ENCODE results near the gene MECR. TPM values are rescaled to one million over a fixed set of nuclear protein-coding genes. Genes with fewer than 3 reads are reported as not detected.
A peak's percentile ranks its signal among the peaks of the same experiment; 100 is the strongest.

The MECR gene, protein sequence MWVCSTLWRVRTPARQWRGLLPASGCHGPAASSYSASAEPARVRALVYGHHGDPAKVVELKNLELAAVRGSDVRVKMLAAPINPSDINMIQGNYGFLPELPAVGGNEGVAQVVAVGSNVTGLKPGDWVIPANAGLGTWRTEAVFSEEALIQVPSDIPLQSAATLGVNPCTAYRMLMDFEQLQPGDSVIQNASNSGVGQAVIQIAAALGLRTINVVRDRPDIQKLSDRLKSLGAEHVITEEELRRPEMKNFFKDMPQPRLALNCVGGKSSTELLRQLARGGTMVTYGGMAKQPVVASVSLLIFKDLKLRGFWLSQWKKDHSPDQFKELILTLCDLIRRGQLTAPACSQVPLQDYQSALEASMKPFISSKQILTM
- total RNA-seq (10 to 100 TPM in 4 of 5 donors, 1 to 10 TPM in 1; 9.5 to 17.8 (median 17.3) TPM), total RNA-seq (3.4 to 21.5 (median 8.2) reads per million in 29 experiments)
- 12.7 TPM for total RNA-seq (2013)

GRCh38 chr1:29230553-29231378, at the start of gene MECR:
MECR (minus strand) TSS chr1:29230934; CDS start chr1:29230906, 28 bp downstream.
- Mint-ChIP-seq H3K9me3 (no peaks in the 10 kb centered on the region), H3K27ac (peak within 1 kb of the TSS; percentile 89 to 93), H3K36me3 (no peaks in the 10 kb centered on the region), H3K4me1 (peaks cover 21 to 22% (median 22%) of the 10 kb centered on the region in 3 donors), H3K27me3 (peaks cover 10 to 15% of the 10 kb centered on the region in 2 donors), H3K4me3 (peak within 1 kb of the TSS; percentile 90 to 99 (median 92))
- 2% methylated on average over 34 of the region's 52 CpGs for WGBS (ENCODE audit: insufficient coverage)
- no peaks in the 10 kb centered on the region for H3K9me3 ChIP-seq
- ChIA-PET CTCF (interaction anchor here in 1 of 2 donors (0.7 kb wide), 2 partner anchors 331 to 494 kb away, joined by 3 to 4 read pairs; partner anchors contain the start of gene YTHDF2), POLR2A (no interaction called here)
- peak; percentile 84 to 96 (median 91) for DNase-seq
- peak; percentile 95 to 98 (median 98) for ATAC-seq (replicated peaks in 1 of 4)
- H3K27ac ChIP-seq (ENCODE audit: low read length): peak within 1 kb of the TSS; percentile 32
- H3K27me3 ChIP-seq (replicated peaks in 1 of 2; ENCODE audit: control insufficient read depth in 2 of 2, extremely low read depth in 1 of 2, insufficient read depth in 2 of 2, low read length in 1 of 2): peaks cover 0 to 6% of the 10 kb centered on the region in 2 experiments
- peak within 1 kb of the TSS; percentile 77 to 80 for H3K4me3 ChIP-seq (ENCODE audit: control insufficient read depth in 1 of 2, extremely low read depth in 1 of 2, low read length in 1 of 2)
- no peaks in the 10 kb centered on the region for H3K36me3 ChIP-seq (ENCODE audit: control insufficient read depth in 2 of 2, extremely low read depth in 1 of 2, insufficient read depth in 1 of 2, low read length in 1 of 2)
- H3K4me1 ChIP-seq (ENCODE audit: control insufficient read depth in 1 of 2, extremely low read depth in 1 of 2, insufficient read depth in 2 of 2, low read length in 2 of 2): peaks cover 5 to 8% of the 10 kb centered on the region in 2 experiments

GRCh38 chr1:29279951-29280391, 49.2 kb upstream of the MECR start:
- CTCF ChIA-PET: interaction anchor here in 1 of 2 donors (0.6 kb wide), 1 partner anchor 1277 kb away, joined by 3 read pairs; no protein-coding TSS in a partner anchor
- POLR2A ChIA-PET: no interaction called here

DNA sequence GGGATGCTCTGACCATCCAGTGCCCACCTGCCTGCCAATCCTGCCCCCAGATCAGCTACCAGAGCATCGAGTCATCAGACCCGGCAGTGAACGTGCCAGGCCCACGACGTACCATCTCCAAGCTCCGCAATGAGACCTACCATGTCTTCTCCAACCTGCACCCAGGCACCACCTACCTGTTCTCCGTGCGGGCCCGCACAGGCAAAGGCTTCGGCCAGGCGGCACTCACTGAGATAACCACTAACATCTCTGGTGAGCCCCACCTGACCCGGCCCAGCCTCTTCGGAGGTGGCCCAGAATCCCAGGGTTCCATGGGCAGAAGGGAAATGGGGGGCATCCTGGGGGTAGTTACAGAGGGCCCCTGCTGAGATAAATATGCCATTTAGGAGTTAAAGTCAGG, 48.7 kb upstream of the MECR start:
- Mint-ChIP-seq H3K27me3 (peaks cover 9 to 12% of the 10 kb centered on the region in 2 donors), H3K4me3 (no peak overlapping the region), H3K9me3 (peaks cover 0 to 4% (median 0%) of the 10 kb centered on the region in 3 donors), H3K27ac (no peak overlapping the region), H3K4me1 (peaks cover 4 to 10% (median 4%) of the 10 kb centered on the region in 3 donors), H3K36me3 (no peaks in the 10 kb centered on the region)
- no peak overlapping the region for H3K4me3 ChIP-seq (ENCODE audit: control insufficient read depth in 1 of 2, extremely low read depth in 1 of 2, low read length in 1 of 2)
- H3K9me3 ChIP-seq: no peaks in the 10 kb centered on the region
- CTCF ChIA-PET: no interaction called here
- no peaks in the 10 kb centered on the region for H3K36me3 ChIP-seq (ENCODE audit: control insufficient read depth in 2 of 2, extremely low read depth in 1 of 2, insufficient read depth in 1 of 2, low read length in 1 of 2)
- DNase-seq (peak in 1 of 35 experiments; percentile 17), ATAC-seq (replicated peaks in 1 of 4) (no peak)
- H3K4me1 ChIP-seq (ENCODE audit: control insufficient read depth in 1 of 2, extremely low read depth in 1 of 2, insufficient read depth in 2 of 2, low read length in 2 of 2): peaks cover 0 to 7% of the 10 kb centered on the region in 2 experiments
- WGBS (ENCODE audit: insufficient coverage): 87% methylated on average over 8 of the region's 13 CpGs
- peaks cover 0 to 21% of the 10 kb centered on the region in 2 experiments for H3K27me3 ChIP-seq (replicated peaks in 1 of 2; ENCODE audit: control insufficient read depth in 2 of 2, extremely low read depth in 1 of 2, insufficient read depth in 2 of 2, low read length in 1 of 2)
- no peak overlapping the region for H3K27ac ChIP-seq (ENCODE audit: low read length)
- POLR2A ChIA-PET: no interaction called here

More at GRCh38 chr1:29279951-29280391, 49.2 kb upstream of the MECR start:
- Histone ChIP-seq H3K4me3 (ENCODE audit: control insufficient read depth in 1 of 2, extremely low read depth in 1 of 2, low read length in 1 of 2) (no peak overlapping the region), H3K27ac (ENCODE audit: low read length) (no peak overlapping the region), H3K4me1 (ENCODE audit: control insufficient read depth in 1 of 2, extremely low read depth in 1 of 2, insufficient read depth in 2 of 2, low read length in 2 of 2) (peaks cover 0 to 7% of the 10 kb centered on the region in 2 experiments), H3K36me3 (ENCODE audit: control insufficient read depth in 2 of 2, extremely low read depth in 1 of 2, insufficient read depth in 1 of 2, low read length in 1 of 2) (no peaks in the 10 kb centered on the region), H3K27me3 (replicated peaks in 1 of 2; ENCODE audit: control insufficient read depth in 2 of 2, extremely low read depth in 1 of 2, insufficient read depth in 2 of 2, low read length in 1 of 2) (peaks cover 0 to 21% of the 10 kb centered on the region in 2 experiments), H3K9me3 (no peaks in the 10 kb centered on the region)
- 96% methylated on average over 3 of the region's 11 CpGs for WGBS (ENCODE audit: insufficient coverage)
- peaks cover 9 to 12% of the 10 kb centered on the region in 2 donors for H3K27me3 Mint-ChIP-seq
- no peak for ATAC-seq (replicated peaks in 1 of 4)
- peaks cover 4 to 10% (median 4%) of the 10 kb centered on the region in 3 donors for H3K4me1 Mint-ChIP-seq
- no peak for DNase-seq
- H3K9me3 Mint-ChIP-seq: peaks cover 0 to 4% (median 0%) of the 10 kb centered on the region in 3 donors
- no peaks in the 10 kb centered on the region for H3K36me3 Mint-ChIP-seq
- no peak overlapping the region for H3K27ac Mint-ChIP-seq
- no peak overlapping the region for H3K4me3 Mint-ChIP-seq

- peaks cover 0 to 15% of the 10 kb centered on the region in 2 experiments for H3K27me3 ChIP-seq (replicated peaks in 1 of 2; ENCODE audit: control insufficient read depth in 2 of 2, extremely low read depth in 1 of 2, insufficient read depth in 2 of 2, low read length in 1 of 2)
- no peaks in the 10 kb centered on the region for H3K9me3 ChIP-seq
- Mint-ChIP-seq H3K27ac (no peak overlapping the region), H3K27me3 (peaks cover 8 to 11% of the 10 kb centered on the region in 2 donors), H3K4me3 (no peak overlapping the region), H3K36me3 (no peaks in the 10 kb centered on the region), H3K4me1 (peaks cover 0 to 3% (median 0%) of the 10 kb centered on the region in 3 donors), H3K9me3 (peaks cover 0 to 4% (median 0%) of the 10 kb centered on the region in 3 donors)
- DNase-seq (no peak), ATAC-seq (replicated peaks in 1 of 4) (no peak)
- no peak overlapping the region for H3K4me3 ChIP-seq (ENCODE audit: control insufficient read depth in 1 of 2, extremely low read depth in 1 of 2, low read length in 1 of 2)
- 50% methylated on average over 2 of the region's 3 CpGs for WGBS (ENCODE audit: insufficient coverage)
- H3K4me1 ChIP-seq (ENCODE audit: control insufficient read depth in 1 of 2, extremely low read depth in 1 of 2, insufficient read depth in 2 of 2, low read length in 2 of 2): no peaks in the 10 kb centered on the region
- H3K36me3 ChIP-seq (ENCODE audit: control insufficient read depth in 2 of 2, extremely low read depth in 1 of 2, insufficient read depth in 1 of 2, low read length in 1 of 2): no peaks in the 10 kb centered on the region
- ChIA-PET POLR2A (no interaction called here), CTCF (no interaction called here)
- H3K27ac ChIP-seq (ENCODE audit: low read length): no peak overlapping the region
These were observed 47.4 kb upstream of the MECR start for GRCh38 chr1:29278124-29278523.

GRCh38 chr1:29275435-29275834, 44.7 kb upstream of the MECR start:
- ChIA-PET CTCF (no interaction called here), POLR2A (no interaction called here)
- Mint-ChIP-seq H3K4me3 (no peak overlapping the region), H3K36me3 (no peaks in the 10 kb centered on the region), H3K9me3 (peaks cover 0 to 4% (median 0%) of the 10 kb centered on the region in 3 donors), H3K27ac (no peak overlapping the region), H3K4me1 (no peaks in the 10 kb centered on the region), H3K27me3 (peaks cover 26 to 32% of the 10 kb centered on the region in 2 donors)
- peaks cover 2 to 24% of the 10 kb centered on the region in 2 experiments for H3K27me3 ChIP-seq (replicated peaks in 1 of 2; ENCODE audit: control insufficient read depth in 2 of 2, extremely low read depth in 1 of 2, insufficient read depth in 2 of 2, low read length in 1 of 2)
- WGBS (ENCODE audit: insufficient coverage): 86% methylated on average over 11 of the region's 14 CpGs
- ATAC-seq (replicated peaks in 1 of 4) (no peak), DNase-seq (no peak)
- H3K36me3 ChIP-seq (ENCODE audit: control insufficient read depth in 2 of 2, extremely low read depth in 1 of 2, insufficient read depth in 1 of 2, low read length in 1 of 2): no peaks in the 10 kb centered on the region
- no peaks in the 10 kb centered on the region for H3K4me1 ChIP-seq (ENCODE audit: control insufficient read depth in 1 of 2, extremely low read depth in 1 of 2, insufficient read depth in 2 of 2, low read length in 2 of 2)
- no peak overlapping the region for H3K27ac ChIP-seq (ENCODE audit: low read length)
- no peaks in the 10 kb centered on the region for H3K9me3 ChIP-seq
- H3K4me3 ChIP-seq (ENCODE audit: control insufficient read depth in 1 of 2, extremely low read depth in 1 of 2, low read length in 1 of 2): no peak overlapping the region

All from T-cell (primary cell).